ENCODE results near the gene GSK3B.

Gene GSK3B

DNA sequence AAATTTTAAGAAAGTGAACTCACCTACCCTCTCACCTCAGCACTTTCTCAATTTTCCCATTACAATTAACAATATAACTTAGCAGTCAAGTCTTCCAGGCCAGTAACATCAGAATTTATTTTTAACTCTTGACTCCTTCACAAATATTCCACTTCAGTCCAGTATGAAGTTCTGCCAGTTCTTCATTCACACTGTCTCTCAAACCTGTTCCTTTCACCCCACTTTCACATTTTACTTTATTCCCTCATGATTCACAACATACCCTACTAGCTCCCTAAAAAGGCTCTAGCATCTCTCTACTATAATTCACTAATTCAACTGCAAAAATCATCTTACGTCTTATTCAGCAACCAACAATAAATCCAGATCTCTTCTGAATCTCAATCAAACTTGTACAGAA lies 3.8 kb downstream of the GSK3B start:
- peak overlapping the region in 6 of 7 experiments; percentile 14 to 98 (median 88) for H3K4me3 ChIP-seq (ENCODE audit: control insufficient read depth in 1 of 7, extremely low read depth in 1 of 7, insufficient read depth in 4 of 7, low read depth in 2 of 7, low read length in 6 of 7)
- H3K4me1 ChIP-seq (ENCODE audit: control extremely low read depth in 1 of 4, control insufficient read depth in 4 of 4, insufficient read depth in 4 of 4, low read length in 3 of 4) = peaks cover 8 to 38% (median 31%) of the 10 kb centered on the region in 4 experiments
- ChIA-PET CTCF (interaction anchor here (0.8 to 1.9 kb wide), 2 partner anchors 10 to 197 kb away, joined by 4 read pairs; no protein-coding TSS in a partner anchor), POLR2A (no interaction called here)
- no peaks in the 10 kb centered on the region for H3K36me3 ChIP-seq (ENCODE audit: control insufficient read depth in 4 of 4, insufficient read depth in 4 of 4, low read length in 3 of 4)
- H3K27ac ChIP-seq (ENCODE audit: insufficient read depth in 1 of 2, low read depth in 1 of 2, low read length in 2 of 2, poor library complexity in 1 of 2, severe bottlenecking in 2 of 2) = peak overlapping the region in 1 of 2 experiments; percentile 98
- H3K9me3 ChIP-seq (ENCODE audit: control extremely low read depth in 1 of 5, control insufficient read depth in 4 of 5, insufficient read depth in 2 of 5, low read depth in 1 of 5, low read length in 4 of 5) = no peaks in the 10 kb centered on the region
- DNase-seq = no peak
- H3K27me3 ChIP-seq (replicated peaks in 2 of 5; ENCODE audit: control insufficient read depth in 4 of 5, insufficient read depth in 5 of 5, low read length in 4 of 5) = no peaks in the 10 kb centered on the region
- WGBS (ENCODE audit: insufficient coverage) = 0% methylated on average over 1 of the region's 1 CpG

DNA sequence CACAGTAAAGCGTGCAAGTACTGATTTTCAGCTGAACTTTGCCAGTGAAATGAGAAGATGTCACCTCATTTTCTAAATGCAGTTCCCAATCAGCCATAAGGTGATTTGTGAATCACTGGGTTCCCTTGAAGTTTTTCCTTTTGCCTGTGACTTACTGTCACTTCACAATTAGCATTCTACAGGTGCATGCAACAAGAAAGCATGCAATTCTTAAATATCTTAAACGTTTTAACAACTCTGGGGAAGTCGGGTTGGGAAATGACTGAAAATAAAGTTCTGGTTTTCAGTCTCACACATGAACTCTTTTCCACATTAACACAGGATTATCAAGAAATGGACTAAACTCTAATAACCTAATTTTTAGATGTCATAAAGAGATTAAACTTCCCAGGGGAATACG lies 5.2 kb downstream of the GSK3B start:
- ChIA-PET CTCF (interaction anchor here (0.9 kb wide), 1 partner anchor 37 kb away, joined by 3 read pairs; no protein-coding TSS in a partner anchor), POLR2A (no interaction called here)
- no peak for DNase-seq
- no peaks in the 10 kb centered on the region for H3K9me3 ChIP-seq (ENCODE audit: control extremely low read depth in 1 of 5, control insufficient read depth in 4 of 5, insufficient read depth in 2 of 5, low read depth in 1 of 5, low read length in 4 of 5)
- 100% methylated on average over 1 of the region's 4 CpGs for WGBS (ENCODE audit: insufficient coverage)
- H3K36me3 ChIP-seq (ENCODE audit: control insufficient read depth in 4 of 4, insufficient read depth in 4 of 4, low read length in 3 of 4) = no peaks in the 10 kb centered on the region
- peaks cover 8 to 36% (median 31%) of the 10 kb centered on the region in 4 experiments for H3K4me1 ChIP-seq (ENCODE audit: control extremely low read depth in 1 of 4, control insufficient read depth in 4 of 4, insufficient read depth in 4 of 4, low read length in 3 of 4)
- peak overlapping the region in 1 of 7 experiments; percentile 26 for H3K4me3 ChIP-seq (ENCODE audit: control insufficient read depth in 1 of 7, extremely low read depth in 1 of 7, insufficient read depth in 4 of 7, low read depth in 2 of 7, low read length in 6 of 7)
- H3K27me3 ChIP-seq (replicated peaks in 2 of 5; ENCODE audit: control insufficient read depth in 4 of 5, insufficient read depth in 5 of 5, low read length in 4 of 5) = no peaks in the 10 kb centered on the region
- H3K27ac ChIP-seq (ENCODE audit: insufficient read depth in 1 of 2, low read depth in 1 of 2, low read length in 2 of 2, poor library complexity in 1 of 2, severe bottlenecking in 2 of 2) = no peak overlapping the region

DNA sequence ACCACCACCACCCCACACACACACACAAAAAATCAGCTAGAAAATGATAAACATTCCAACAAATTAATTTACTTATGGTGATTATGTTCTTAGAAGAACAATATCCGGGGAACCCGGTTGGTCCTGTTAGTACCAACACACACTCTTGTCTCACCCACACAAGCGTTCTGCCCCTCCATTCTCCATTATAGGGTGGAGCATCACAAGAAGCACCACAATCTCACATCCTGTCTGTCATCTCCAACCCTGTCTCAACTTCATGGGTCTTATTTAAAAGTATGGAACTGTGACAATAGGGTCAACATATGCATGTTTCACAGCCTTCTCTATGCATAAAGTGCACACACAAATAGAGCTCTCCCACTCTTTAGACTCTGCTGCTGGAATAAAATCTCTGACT lies 5.6 kb downstream of the GSK3B start:
- WGBS (ENCODE audit: insufficient coverage) = no CpG with 5 or more reads among the region's 3 CpGs
- Histone ChIP-seq H3K4me1 (ENCODE audit: control extremely low read depth in 1 of 4, control insufficient read depth in 4 of 4, insufficient read depth in 4 of 4, low read length in 3 of 4) (peaks cover 8 to 36% (median 31%) of the 10 kb centered on the region in 4 experiments), H3K4me3 (ENCODE audit: control insufficient read depth in 1 of 7, extremely low read depth in 1 of 7, insufficient read depth in 4 of 7, low read depth in 2 of 7, low read length in 6 of 7) (peak overlapping the region in 1 of 7 experiments; percentile 26), H3K36me3 (ENCODE audit: control insufficient read depth in 4 of 4, insufficient read depth in 4 of 4, low read length in 3 of 4) (no peaks in the 10 kb centered on the region), H3K27me3 (replicated peaks in 2 of 5; ENCODE audit: control insufficient read depth in 4 of 5, insufficient read depth in 5 of 5, low read length in 4 of 5) (no peaks in the 10 kb centered on the region), H3K9me3 (ENCODE audit: control extremely low read depth in 1 of 5, control insufficient read depth in 4 of 5, insufficient read depth in 2 of 5, low read depth in 1 of 5, low read length in 4 of 5) (no peaks in the 10 kb centered on the region), H3K27ac (ENCODE audit: insufficient read depth in 1 of 2, low read depth in 1 of 2, low read length in 2 of 2, poor library complexity in 1 of 2, severe bottlenecking in 2 of 2) (no peak overlapping the region)
- ChIA-PET CTCF (interaction anchor here (0.9 kb wide), 1 partner anchor 37 kb away, joined by 3 read pairs; no protein-coding TSS in a partner anchor), POLR2A (no interaction called here)
- no peak for DNase-seq

DNA sequence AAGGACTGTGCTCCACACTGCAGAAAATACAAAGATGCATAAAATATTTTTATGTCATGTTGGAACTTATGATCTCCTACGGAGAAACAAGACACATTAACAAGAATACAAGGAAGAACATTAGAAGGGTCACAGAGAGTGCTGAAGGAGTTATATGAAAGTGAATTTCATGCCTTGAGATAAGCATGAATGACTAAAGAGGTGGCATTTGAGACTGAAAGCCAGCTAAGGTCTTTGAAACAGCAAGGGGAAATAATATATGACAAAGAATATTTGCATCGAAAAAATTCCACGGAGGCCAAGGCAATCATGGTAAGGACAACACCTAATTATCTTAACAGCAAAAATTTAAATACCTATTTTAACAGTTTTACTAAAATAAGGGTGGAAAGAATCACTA lies 12.5 kb downstream of the GSK3B start:
- no peaks in the 10 kb centered on the region for H3K9me3 ChIP-seq (ENCODE audit: control extremely low read depth in 1 of 5, control insufficient read depth in 4 of 5, insufficient read depth in 2 of 5, low read depth in 1 of 5, low read length in 4 of 5)
- no peak overlapping the region for H3K27ac ChIP-seq (ENCODE audit: insufficient read depth in 1 of 2, low read depth in 1 of 2, low read length in 2 of 2, poor library complexity in 1 of 2, severe bottlenecking in 2 of 2)
- H3K4me3 ChIP-seq (ENCODE audit: control insufficient read depth in 1 of 7, extremely low read depth in 1 of 7, insufficient read depth in 4 of 7, low read depth in 2 of 7, low read length in 6 of 7) = no peak overlapping the region
- POLR2A ChIA-PET = no interaction called here
- H3K4me1 ChIP-seq (ENCODE audit: control extremely low read depth in 1 of 4, control insufficient read depth in 4 of 4, insufficient read depth in 4 of 4, low read length in 3 of 4) = peaks cover 0 to 5% (median 0%) of the 10 kb centered on the region in 4 experiments
- no CpG with 5 or more reads among the region's 3 CpGs for WGBS (ENCODE audit: insufficient coverage)
- CTCF ChIA-PET = interaction anchor here (0.9 kb wide), 1 partner anchor 37 kb away, joined by 3 read pairs; no protein-coding TSS in a partner anchor
- H3K27me3 ChIP-seq (replicated peaks in 2 of 5; ENCODE audit: control insufficient read depth in 4 of 5, insufficient read depth in 5 of 5, low read length in 4 of 5) = no peaks in the 10 kb centered on the region
- H3K36me3 ChIP-seq (ENCODE audit: control insufficient read depth in 4 of 4, insufficient read depth in 4 of 4, low read length in 3 of 4) = peaks cover 0 to 3% (median 0%) of the 10 kb centered on the region in 4 experiments
- no peak for DNase-seq

DNA sequence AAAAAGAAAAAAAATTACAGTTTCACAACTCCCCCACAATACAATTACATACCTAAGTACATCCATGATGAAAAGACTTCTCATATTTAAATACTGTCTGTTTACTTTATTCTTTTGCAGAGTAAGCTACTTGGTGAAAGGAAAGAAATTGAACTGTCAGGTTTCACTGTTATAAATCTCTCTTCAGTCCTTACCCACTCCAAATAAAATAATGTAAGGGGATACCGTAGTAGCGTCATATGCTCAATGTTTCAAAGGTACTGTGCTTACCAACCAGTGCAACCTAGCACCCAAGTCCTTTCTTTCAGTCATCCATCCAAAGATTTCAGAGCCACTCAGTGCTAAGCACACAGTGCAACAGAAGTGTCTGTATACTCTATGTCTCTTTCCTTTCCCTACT lies 13.4 kb downstream of the GSK3B start:
- no peak overlapping the region for H3K27ac ChIP-seq (ENCODE audit: insufficient read depth in 1 of 2, low read depth in 1 of 2, low read length in 2 of 2, poor library complexity in 1 of 2, severe bottlenecking in 2 of 2)
- DNase-seq = no peak
- WGBS (ENCODE audit: insufficient coverage) = 100% methylated on average over 2 of the region's 2 CpGs
- peaks cover 0 to 3% (median 0%) of the 10 kb centered on the region in 4 experiments for H3K36me3 ChIP-seq (ENCODE audit: control insufficient read depth in 4 of 4, insufficient read depth in 4 of 4, low read length in 3 of 4)
- ChIA-PET CTCF (interaction anchor here (0.6 to 1.5 kb wide), 2 partner anchors 10 to 173 kb away, joined by 3 to 4 read pairs; no protein-coding TSS in a partner anchor), POLR2A (interaction anchor here (0.6 kb wide), 1 partner anchor 185 kb away, joined by 6 read pairs; no protein-coding TSS in a partner anchor)
- H3K27me3 ChIP-seq (replicated peaks in 2 of 5; ENCODE audit: control insufficient read depth in 4 of 5, insufficient read depth in 5 of 5, low read length in 4 of 5) = no peaks in the 10 kb centered on the region
- peaks cover 0 to 2% (median under 1%) of the 10 kb centered on the region in 4 experiments for H3K4me1 ChIP-seq (ENCODE audit: control extremely low read depth in 1 of 4, control insufficient read depth in 4 of 4, insufficient read depth in 4 of 4, low read length in 3 of 4)
- H3K9me3 ChIP-seq (ENCODE audit: control extremely low read depth in 1 of 5, control insufficient read depth in 4 of 5, insufficient read depth in 2 of 5, low read depth in 1 of 5, low read length in 4 of 5) = no peaks in the 10 kb centered on the region
- H3K4me3 ChIP-seq (ENCODE audit: control insufficient read depth in 1 of 7, extremely low read depth in 1 of 7, insufficient read depth in 4 of 7, low read depth in 2 of 7, low read length in 6 of 7) = no peak overlapping the region

DNA sequence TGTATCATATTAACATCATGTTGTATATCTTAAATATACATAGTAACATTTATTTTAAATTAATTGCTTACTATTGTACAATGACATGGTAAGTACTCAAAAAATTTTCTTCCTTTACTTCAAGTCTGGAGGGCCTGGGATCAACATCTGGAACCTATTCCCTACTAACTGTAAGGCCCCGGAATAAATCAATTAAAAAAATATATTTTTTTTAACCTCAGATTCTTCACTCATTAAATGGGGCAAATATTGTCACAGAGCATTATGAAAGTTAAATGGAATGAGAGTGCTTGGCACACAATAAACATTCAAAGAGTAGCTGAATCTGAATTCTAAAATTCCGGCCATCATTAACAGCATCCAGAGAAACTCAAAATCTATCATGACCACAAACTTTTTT lies 16.5 kb downstream of the GSK3B start:
- ChIA-PET CTCF (interaction anchor here (0.6 kb wide), 1 partner anchor 161 kb away, joined by 3 read pairs; no protein-coding TSS in a partner anchor), POLR2A (no interaction called here)
- 100% methylated on average over 1 of the region's 2 CpGs for WGBS (ENCODE audit: insufficient coverage)
- Histone ChIP-seq H3K9me3 (ENCODE audit: control extremely low read depth in 1 of 5, control insufficient read depth in 4 of 5, insufficient read depth in 2 of 5, low read depth in 1 of 5, low read length in 4 of 5) (no peaks in the 10 kb centered on the region), H3K27me3 (replicated peaks in 2 of 5; ENCODE audit: control insufficient read depth in 4 of 5, insufficient read depth in 5 of 5, low read length in 4 of 5) (no peaks in the 10 kb centered on the region), H3K4me3 (ENCODE audit: control insufficient read depth in 1 of 7, extremely low read depth in 1 of 7, insufficient read depth in 4 of 7, low read depth in 2 of 7, low read length in 6 of 7) (no peak overlapping the region), H3K27ac (ENCODE audit: insufficient read depth in 1 of 2, low read depth in 1 of 2, low read length in 2 of 2, poor library complexity in 1 of 2, severe bottlenecking in 2 of 2) (no peak overlapping the region), H3K36me3 (ENCODE audit: control insufficient read depth in 4 of 4, insufficient read depth in 4 of 4, low read length in 3 of 4) (no peaks in the 10 kb centered on the region), H3K4me1 (ENCODE audit: control extremely low read depth in 1 of 4, control insufficient read depth in 4 of 4, insufficient read depth in 4 of 4, low read length in 3 of 4) (peaks cover 0 to 3% (median 0%) of the 10 kb centered on the region in 4 experiments)
- no peak for DNase-seq

DNA sequence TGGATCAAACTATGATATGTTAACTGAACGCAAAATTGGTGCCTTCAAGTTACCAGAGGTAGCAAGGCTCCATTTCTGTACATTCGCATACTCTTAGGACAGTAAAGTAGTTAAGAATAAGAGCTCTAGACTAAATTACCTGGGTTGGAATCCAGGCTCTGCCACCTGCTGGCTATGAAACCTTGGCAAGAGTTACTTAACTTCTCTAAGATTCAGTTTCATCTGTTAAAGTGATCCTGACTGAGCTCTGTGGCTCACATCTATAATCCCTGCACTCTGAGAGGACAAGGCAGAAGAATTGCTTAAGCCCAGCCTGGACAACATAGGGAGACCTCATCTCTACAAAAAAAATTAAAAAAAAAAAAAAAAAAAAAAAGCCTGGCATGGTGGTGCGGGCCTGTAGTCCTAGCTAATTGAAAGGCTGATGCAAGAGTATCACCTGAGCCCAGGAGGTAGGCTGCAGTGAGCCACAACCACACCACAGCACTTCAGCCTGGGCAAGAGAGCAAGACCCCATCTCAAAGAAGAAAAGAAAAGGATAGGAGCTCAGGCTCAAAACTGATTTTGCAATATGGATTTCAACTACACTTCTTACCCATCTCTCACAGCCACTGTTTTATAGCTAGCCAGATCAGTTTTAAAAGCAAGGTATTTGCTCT lies 21.3 kb downstream of the GSK3B start:
- DNase-seq = peak in 2 of 3 donors; percentile 29 to 33
- POLR2A ChIA-PET = interaction anchor here (1.7 kb wide), 1 partner anchor 22 kb away, joined by 4 read pairs; no protein-coding TSS in a partner anchor
- CTCF ChIA-PET = interaction anchor here (0.5 to 0.9 kb wide), 3 partner anchors 21 to 169 kb away, joined by 3 to 4 read pairs (median 3); partner anchors contain the start of gene GSK3B

More for the DNA sequence above, 21.3 kb downstream of the GSK3B start:
- no peaks in the 10 kb centered on the region for H3K9me3 ChIP-seq (ENCODE audit: control extremely low read depth in 1 of 5, control insufficient read depth in 4 of 5, insufficient read depth in 2 of 5, low read depth in 1 of 5, low read length in 4 of 5)
- 96% methylated on average over 2 of the region's 3 CpGs for WGBS (ENCODE audit: insufficient coverage)
- H3K4me3 ChIP-seq (ENCODE audit: control insufficient read depth in 1 of 7, extremely low read depth in 1 of 7, insufficient read depth in 4 of 7, low read depth in 2 of 7, low read length in 6 of 7) = no peak overlapping the region
- peak overlapping the region in 1 of 2 experiments; percentile 5 for H3K27ac ChIP-seq (ENCODE audit: insufficient read depth in 1 of 2, low read depth in 1 of 2, low read length in 2 of 2, poor library complexity in 1 of 2, severe bottlenecking in 2 of 2)
- peaks cover 0 to 9% (median 2%) of the 10 kb centered on the region in 4 experiments for H3K4me1 ChIP-seq (ENCODE audit: control extremely low read depth in 1 of 4, control insufficient read depth in 4 of 4, insufficient read depth in 4 of 4, low read length in 3 of 4)
- H3K36me3 ChIP-seq (ENCODE audit: control insufficient read depth in 4 of 4, insufficient read depth in 4 of 4, low read length in 3 of 4) = no peaks in the 10 kb centered on the region
- H3K27me3 ChIP-seq (replicated peaks in 2 of 5; ENCODE audit: control insufficient read depth in 4 of 5, insufficient read depth in 5 of 5, low read length in 4 of 5) = no peaks in the 10 kb centered on the region
